ENCODE results near the gene GALM.

GALM gene

GRCh38 chr2:38778687-38779082 is 112.8 kb downstream of the GALM start:
- no peak for DNase-seq

GRCh38 chr2:38783586-38783985 is 117.7 kb downstream of the GALM start:
- DNase-seq, result no peak
